K562 (cell line): ENCODE results near the gene SMIM29. TPM values are rescaled to one million over a fixed set of nuclear protein-coding genes. Genes with fewer than 3 reads are reported as not detected.

Experiments used
- BMI1 ChIP-seq: fragments of 150-350 bp; IDR thresholded peaks from 2 replicates; pipeline ENCODE4 v1.6.1; 2014; ENCODE audit warnings: low read length
- EGR1 ChIP-seq: fragments of 450-650 bp; conservative IDR thresholded peaks from 2 replicates; pipeline ENCODE4 v1.6.1; 2017; ENCODE audit warnings: mild to moderate bottlenecking
- ELF2 ChIP-seq: fragments of 250-450 bp; sonication (Bioruptor Pico); IDR thresholded peaks from 2 replicates; pipeline ENCODE4 v1.5.0; 2021; ENCODE audit warnings: mild to moderate bottlenecking
- ETV5 ChIP-seq: sonication (generic); formaldehyde crosslinking; IDR thresholded peaks from 2 replicates; pipeline ENCODE4 v1.4.0; 2020; ENCODE audit warnings: low read depth, mild to moderate bottlenecking, missing genetic modification reagents
- HMGN3 ChIP-seq: IDR thresholded peaks from 2 replicates; pipeline ENCODE4 v1.6.1; 2011; ENCODE audit warnings: borderline replicate concordance, low read depth, mild to moderate bottlenecking, mixed read lengths, low read length; ENCODE audit not compliant: insufficient read length; ENCODE audit errors: extremely low read depth
- HNRNPK ChIP-seq: fragments of 200-400 bp; formaldehyde crosslinking; IDR thresholded peaks from one replicate; pipeline ENCODE4 v1.6.1; 2018; ENCODE audit warnings: mild to moderate bottlenecking, low read depth, low read length; ENCODE audit not compliant: poor library complexity, severe bottlenecking
- KLF16 ChIP-seq: IDR thresholded peaks from 2 replicates; pipeline ENCODE4 v1.6.1; 2016; ENCODE audit warnings: antibody characterized with exemption
- MAX ChIP-seq: sonication (generic); formaldehyde crosslinking; IDR thresholded peaks from 2 replicates; pipeline ENCODE4 v1.9.0; 2022; ENCODE audit warnings: mild to moderate bottlenecking, missing genetic modification reagents
- RBFOX2 ChIP-seq: fragments of 200-400 bp; formaldehyde crosslinking; IDR thresholded peaks from 2 replicates; pipeline ENCODE4 v1.6.1; 2017; ENCODE audit warnings: low read depth, mild to moderate bottlenecking, low read length, moderate library complexity
- RBM17 ChIP-seq: fragments of 200-400 bp; formaldehyde crosslinking; IDR thresholded peaks from 2 replicates; pipeline ENCODE4 v1.6.1; 2017; ENCODE audit warnings: low read depth, mild to moderate bottlenecking, low read length, borderline replicate concordance
- REST ChIP-seq, 2 experiments: fragments of 450-650 bp; formaldehyde crosslinking in 1 of 2; IDR thresholded peaks; 2 replicates each; pipeline versions ENCODE4 v1.4.0 to v1.6.1; 2014 to 2020; ENCODE audit warnings: mild to moderate bottlenecking in 2 of 2, borderline replicate concordance in 1 of 2, low read depth in 1 of 2
- SIN3B ChIP-seq: fragments of 450-650 bp; IDR thresholded peaks from 2 replicates; pipeline ENCODE4 v1.6.1; 2017; ENCODE audit warnings: low read depth, mild to moderate bottlenecking, moderate library complexity
- SRF ChIP-seq, 2 experiments: fragments of 250-450, 450-650 bp in 1 of 2; sonication (Bioruptor Pico) in 1 of 2; sonication (generic) in 1 of 2; formaldehyde crosslinking; IDR thresholded peaks; 2 replicates each; pipeline versions ENCODE4 v1.5.0 to v1.5.1; 2020 to 2022; ENCODE audit warnings: mild to moderate bottlenecking in 1 of 2, missing genetic modification reagents in 1 of 2
- ZFX ChIP-seq: sonication (generic); formaldehyde crosslinking; IDR thresholded peaks from 2 replicates; pipeline ENCODE4 v1.8.0; 2022; ENCODE audit warnings: mild to moderate bottlenecking, missing genetic modification reagents, moderate library complexity
- ZNF24 ChIP-seq: fragments of 450-650 bp; IDR thresholded peaks from 2 replicates; pipeline ENCODE4 v1.6.1; 2016
- ZNF280B ChIP-seq: fragments of 250-450 bp; sonication (Bioruptor Pico); IDR thresholded peaks from 2 replicates; pipeline ENCODE4 v1.5.1; 2021; ENCODE audit warnings: mild to moderate bottlenecking
- ZNF384 ChIP-seq: IDR thresholded peaks from 2 replicates; pipeline ENCODE4 v1.6.1; 2012; ENCODE audit warnings: low read depth, low read length, improper control_type of control experiment
- ZNF766 ChIP-seq: fragments of 200-800 bp; sonication (Bioruptor generic); conservative IDR thresholded peaks from 2 replicates; pipeline ENCODE4 v1.6.1; 2016; ENCODE audit warnings: missing genetic modification characterization, missing compliant biosample characterization
- ZNF785 ChIP-seq: fragments of 250-450 bp; sonication (Bioruptor Pico); IDR thresholded peaks from 2 replicates; pipeline ENCODE4 v1.4.0; 2020; ENCODE audit warnings: mild to moderate bottlenecking
- polyA plus RNA-seq, 8 experiments: library from polyadenylated mRNA; depleted of rRNA in 4 of 8; stranded (reverse) in 5 of 8; unstranded in 3 of 8; fragments of >200 nt; fragmentation: Nextera tagmentation in 2 of 8; fragmentation: Illumina TruSeq in 1 of 8; extraction: Ambion mirVana in 2 of 8; extraction: Trizol in 1 of 8; gene quantifications; 2 replicates each; pipeline versions ENCODE4 v1.2.1 to v1.2.3, GENCODE V29; 2011 to 2014; ENCODE audit warnings: inconsistent platforms in 1 of 8, missing spikeins in 1 of 8
- total RNA-seq, 7 experiments: library from RNA; depleted of rRNA in 6 of 7; stranded (reverse); fragments of >200 nt in 6 of 7; fragmentation: Illumina TruSeq in 2 of 7; extraction: Trizol in 2 of 7; gene quantifications; 2 replicates each; pipeline versions ENCODE4 v1.2.1 to v1.2.3, GENCODE V29; 2011 to 2021; ENCODE audit warnings: low replicate concordance in 1 of 7

SMIM29 gene
- total and polyA plus RNA-seq, 9 of the 15 experiments (the other 6 are each of a cell fraction or from before 2014, with no cell fraction given): 6.5 to 36.7 (median 20.9) TPM

- no peak for TF ChIP-seq ZNF785 (CRISPR knock-in tag)
- no peak for TF ChIP-seq SIN3B
- TF ChIP-seq HMGN3: peak; percentile 75
- TF ChIP-seq RBM17: no peak
- TF ChIP-seq ETV5: peak; percentile 95
- no peak for TF ChIP-seq HNRNPK
- TF ChIP-seq BMI1: no peak
- peak in 1 of 2 experiments; percentile 37; a peak in 1 of 4 replicates for TF ChIP-seq SRF (CRISPR knock-in tag; IDR thresholded peaks at IDR 0.05)
- no peak for TF ChIP-seq ZNF280B
- peak; percentile 37; the same call in 1 of the 2 replicates for TF ChIP-seq MAX (CRISPR knock-in tag)
- TF ChIP-seq REST (IDR thresholded peaks at IDR 0.05; ENCODE audit: borderline replicate concordance): no peak
- TF ChIP-seq REST (CRISPR knock-in tag; IDR thresholded peaks at IDR 0.05; ENCODE audit: low read depth): no peak
- TF ChIP-seq EGR1: peak; percentile 33; the same call in 1 of the 2 replicates
- TF ChIP-seq RBFOX2: no peak
- peak; percentile 73 for TF ChIP-seq ZNF384
- no peak for TF ChIP-seq ZNF766 (CRISPR knock-in tag)
- TF ChIP-seq ZFX (CRISPR knock-in tag): 0 out of 2 replicates have a peak, but pooled peaks have one; percentile 18
- no peak for TF ChIP-seq ELF2 (CRISPR knock-in tag)
- TF ChIP-seq ZNF24: no peak
- peak; percentile 92 for TF ChIP-seq KLF16
Observed at GRCh38 chr6:34281702-34282334, 33.0 kb upstream of the SMIM29 start (continued).
